NCI-H1105 (cell line): ENCODE results near the gene CRYBA2.

Experiments
- DNase-seq: peaks from one replicate; lab custom pipeline; 2025; lab: John Stamatoyannopoulos, UW

The CRYBA2 gene

GRCh38 chr2:218999021-218999880, 6.0 kb upstream of the CRYBA2 start:
- DNase-seq: no peak

GRCh38 chr2:218998414-218999002, 5.3 kb upstream of the CRYBA2 start:
- no peak for DNase-seq

DNA sequence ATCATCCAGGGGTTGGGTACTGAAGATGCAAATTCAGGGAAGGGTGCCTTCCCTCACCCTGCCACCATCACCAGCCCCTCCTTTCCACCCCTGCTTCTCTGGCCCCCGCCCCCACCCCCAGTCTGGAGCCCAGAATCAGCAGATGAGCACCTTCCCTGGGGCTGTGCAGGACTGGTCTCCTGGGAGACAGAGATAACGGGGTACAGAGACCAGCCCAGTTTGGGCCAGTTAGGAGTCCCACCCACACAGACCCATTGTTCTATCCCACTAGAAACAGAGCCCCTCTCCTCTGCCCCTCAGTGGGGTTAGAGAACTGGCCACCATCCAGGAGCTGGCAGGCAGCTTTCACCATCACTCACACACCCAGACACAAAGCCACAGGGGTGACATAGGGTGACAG, 4.5 kb upstream of the CRYBA2 start:
- peak; percentile 65 for DNase-seq

DNA sequence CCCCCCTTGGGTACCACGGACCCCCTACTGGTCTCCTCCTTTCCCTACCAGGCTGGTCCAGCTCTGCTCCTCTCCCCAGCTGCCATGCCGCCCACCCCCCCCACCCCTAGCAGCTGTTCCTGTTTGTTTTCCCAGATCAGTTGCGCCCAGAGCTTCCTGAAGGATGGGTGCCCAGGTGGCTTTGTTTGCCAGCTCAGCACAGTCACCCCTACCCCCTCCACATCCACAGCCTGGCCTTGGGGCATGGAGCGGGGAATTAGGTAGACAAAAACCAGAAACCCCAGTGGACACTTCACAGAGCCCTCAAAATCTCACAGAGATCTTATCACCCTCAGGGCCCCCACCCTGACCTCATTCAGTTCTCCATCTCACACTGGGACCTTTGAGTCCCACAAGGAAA, 3.7 kb upstream of the CRYBA2 start:
- peak; percentile 84 for DNase-seq

DNA sequence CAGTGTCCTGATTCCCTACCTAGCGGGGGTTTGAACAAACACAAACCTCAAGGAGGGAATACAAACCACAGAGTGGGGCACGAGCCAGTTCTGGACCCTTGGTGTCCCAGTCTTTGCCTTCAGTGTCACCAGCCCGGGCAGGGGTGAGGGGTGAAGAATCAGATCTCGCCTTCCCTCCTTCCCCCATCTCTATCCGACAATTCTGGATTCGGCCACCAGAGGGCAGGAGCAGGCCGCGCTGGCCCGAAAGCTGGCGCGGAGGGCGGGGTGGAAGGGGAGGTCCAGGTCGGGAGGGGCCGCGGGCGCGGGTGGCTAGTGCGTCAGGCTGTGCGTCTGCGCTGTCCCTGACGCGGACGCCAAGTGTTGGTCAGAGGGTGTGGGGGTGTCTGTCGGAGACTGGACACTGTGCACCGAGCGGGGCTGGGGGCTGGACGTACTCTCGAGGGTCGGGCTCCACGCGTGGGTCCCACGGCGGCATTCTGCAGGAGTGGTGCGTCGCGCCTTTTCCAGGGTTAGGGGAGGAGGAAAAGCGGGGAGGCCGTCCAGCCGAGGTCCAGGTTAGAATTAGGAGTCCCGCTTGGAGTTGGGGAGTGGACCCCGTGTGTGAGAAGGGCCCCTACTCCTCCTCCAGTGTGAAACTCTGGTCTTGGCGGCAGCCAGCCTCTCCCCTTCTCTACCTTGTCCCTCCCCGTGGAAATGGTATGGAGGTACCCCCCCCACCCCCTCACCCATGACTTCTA, 2.9 kb upstream of the CRYBA2 start:
- DNase-seq: peak; percentile 80

DNA sequence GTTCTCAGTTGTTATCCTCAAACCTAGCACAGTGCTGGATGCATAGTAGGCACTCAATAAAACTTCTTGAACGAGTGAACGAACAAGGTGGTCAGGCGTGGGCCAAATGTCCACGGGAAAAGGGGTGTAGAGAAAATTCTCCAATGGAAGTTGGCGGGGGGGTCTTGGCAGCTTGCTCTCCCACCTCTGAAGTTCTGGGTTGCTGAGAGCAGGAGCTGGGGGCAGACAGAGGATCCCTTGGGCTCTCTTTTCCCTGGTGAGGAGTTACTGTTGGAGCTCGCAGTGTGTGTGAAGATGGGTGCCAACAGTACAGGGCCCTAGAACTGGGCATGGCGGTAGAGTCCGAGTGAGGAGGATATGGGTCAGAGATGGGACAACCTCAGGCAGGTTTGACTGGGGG, 2.3 kb upstream of the CRYBA2 start:
- DNase-seq: no peak

- DNase-seq: no peak
These were observed 398 bp downstream of the CRYBA2 start for GRCh38 chr2:218992703-218993344.

DNA sequence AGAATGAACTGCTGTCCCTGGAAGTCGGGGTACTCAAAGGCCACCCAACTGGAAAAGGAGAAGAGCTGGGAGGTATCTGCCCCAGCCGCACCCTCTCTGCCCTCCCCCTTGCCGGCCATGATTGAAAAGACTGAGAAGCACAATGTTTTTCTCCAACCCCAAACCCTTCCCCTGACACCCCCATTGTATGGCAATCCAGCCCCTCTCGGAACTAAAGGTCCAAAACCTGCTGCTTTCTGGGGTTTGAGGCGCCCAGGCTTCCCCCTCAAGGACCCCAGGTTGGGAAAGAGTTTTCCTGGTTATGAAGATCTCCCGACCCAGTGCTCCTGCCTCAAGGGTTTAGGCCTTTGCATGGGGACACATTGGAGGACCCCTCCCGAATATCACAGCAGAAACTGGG, 1.0 kb downstream of the CRYBA2 start:
- no peak for DNase-seq

- DNase-seq: no peak
These were observed 1.5 kb downstream of the CRYBA2 start for GRCh38 chr2:218991674-218992168.

DNA sequence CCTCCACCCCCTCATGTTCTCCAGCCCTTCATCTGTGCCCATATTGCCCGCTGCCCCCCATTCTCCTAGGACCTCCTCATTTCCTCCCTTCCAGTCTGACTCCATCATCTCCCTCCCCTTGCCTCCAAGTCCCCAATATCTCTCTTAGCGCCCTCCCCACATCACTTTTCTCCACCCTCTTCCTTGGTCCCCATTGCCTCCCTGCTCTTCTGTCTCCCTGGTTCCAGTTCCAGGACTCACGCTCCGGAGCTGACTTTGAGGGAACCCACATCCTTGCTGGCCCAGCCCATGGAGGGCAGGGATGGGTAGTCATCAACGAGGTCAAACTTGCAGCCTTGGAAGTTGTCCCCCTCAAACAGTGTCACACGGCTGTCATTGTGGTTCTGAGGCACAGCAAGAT, 2.6 kb downstream of the CRYBA2 start:
- no peak for DNase-seq

GRCh38 chr2:218990052-218990451, 3.2 kb downstream of the CRYBA2 start:
- no peak for DNase-seq

DNA sequence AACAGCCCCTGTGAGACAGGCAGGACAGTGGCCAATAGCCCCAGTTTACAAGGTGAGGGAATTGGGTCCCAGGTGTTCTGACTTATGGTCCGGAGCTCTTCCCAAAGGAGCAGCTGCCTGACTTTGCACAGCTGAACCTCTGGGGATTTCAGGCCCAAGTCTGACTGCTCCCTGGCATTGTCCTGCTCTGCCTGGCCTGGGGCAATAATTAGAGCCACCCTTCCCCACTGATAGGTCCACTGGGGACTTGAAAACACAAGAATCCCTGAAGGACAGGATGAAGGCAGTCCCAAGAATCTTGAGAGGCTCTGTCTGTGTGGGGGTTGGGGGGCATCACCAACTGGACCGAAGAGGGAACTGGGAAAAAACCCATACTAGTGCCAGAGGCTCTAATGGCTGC, 4.6 kb downstream of the CRYBA2 start:
- DNase-seq: no peak

DNA sequence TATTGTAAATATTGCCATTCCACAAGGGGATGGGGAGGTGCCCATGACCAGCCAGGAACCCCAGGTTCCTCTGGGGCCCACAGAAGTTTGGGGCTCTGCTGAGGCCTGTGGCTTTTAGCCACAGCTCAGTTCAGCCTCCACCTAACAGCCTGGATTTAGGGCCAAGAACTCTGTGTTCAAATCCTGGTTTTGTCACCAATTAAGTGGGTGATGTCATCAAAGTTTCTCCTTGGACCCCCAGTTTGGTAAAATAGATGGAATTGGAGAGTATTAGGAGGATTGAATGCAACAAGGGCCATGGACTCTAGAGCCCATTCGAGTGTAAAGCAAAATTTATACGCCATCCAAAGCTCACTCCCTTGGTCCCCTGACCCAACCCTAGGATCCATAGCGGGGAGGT, 5.1 kb downstream of the CRYBA2 start:
- no peak for DNase-seq

GRCh38 chr2:218986148-218986761, 7.0 kb downstream of the CRYBA2 start:
- DNase-seq: no peak

GRCh38 chr2:218985325-218986091, 7.7 kb downstream of the CRYBA2 start:
- DNase-seq: no peak

- DNase-seq: peak; percentile 45
These were observed 8.2 kb downstream of the CRYBA2 start, which contains the start of gene FEV for GRCh38 chr2:218985021-218985324. Gene FEV, minus strand, starts transcription at chr2:218985184. Its CDS starts 109 bp downstream, at chr2:218985075.

GRCh38 chr2:218984239-218985020, 8.8 kb downstream of the CRYBA2 start:
- no peak for DNase-seq

- DNase-seq: no peak
These were observed 9.3 kb downstream of the CRYBA2 start for GRCh38 chr2:218983934-218984238.

- DNase-seq: no peak
These were observed 9.8 kb downstream of the CRYBA2 start for GRCh38 chr2:218983263-218983933.
